GM19324 (cell line): ENCODE results near the gene RACGAP1.
"Not testable (repeated sequence)": the region's sequence is repeated elsewhere in the genome, so short reads cannot be mapped to it uniquely, and the experiment has no call there.

Experiments
- ATAC-seq: cut with Tn5 transposase; IDR thresholded peaks from one replicate; pipeline ENCODE4 v1.9.1; 2021; ENCODE audit warnings: mild to moderate bottlenecking, moderate library complexity; ENCODE audit not compliant: unreplicated experiment, low FRiP score

RACGAP1 gene

DNA sequence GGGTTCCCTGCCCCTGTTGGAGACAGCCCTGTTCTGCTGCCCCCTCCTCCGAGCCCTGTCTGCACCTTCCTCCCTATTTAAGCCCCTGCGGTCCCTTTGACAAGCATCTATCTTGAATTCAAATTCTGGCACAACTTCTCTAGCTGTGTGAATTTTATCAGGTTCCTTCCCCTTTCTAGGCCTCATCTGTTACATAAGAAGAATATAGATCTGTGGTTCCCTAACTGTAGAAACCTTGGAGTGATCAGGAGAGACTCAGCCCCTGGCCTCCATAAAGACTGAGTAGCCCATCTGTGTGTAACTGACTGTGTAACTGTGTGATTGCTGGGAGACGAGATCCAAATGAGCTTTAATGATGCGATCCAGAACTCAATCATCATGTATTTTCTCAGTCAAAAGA lies 13.0 kb upstream of the RACGAP1 start:
- no peak for ATAC-seq

DNA sequence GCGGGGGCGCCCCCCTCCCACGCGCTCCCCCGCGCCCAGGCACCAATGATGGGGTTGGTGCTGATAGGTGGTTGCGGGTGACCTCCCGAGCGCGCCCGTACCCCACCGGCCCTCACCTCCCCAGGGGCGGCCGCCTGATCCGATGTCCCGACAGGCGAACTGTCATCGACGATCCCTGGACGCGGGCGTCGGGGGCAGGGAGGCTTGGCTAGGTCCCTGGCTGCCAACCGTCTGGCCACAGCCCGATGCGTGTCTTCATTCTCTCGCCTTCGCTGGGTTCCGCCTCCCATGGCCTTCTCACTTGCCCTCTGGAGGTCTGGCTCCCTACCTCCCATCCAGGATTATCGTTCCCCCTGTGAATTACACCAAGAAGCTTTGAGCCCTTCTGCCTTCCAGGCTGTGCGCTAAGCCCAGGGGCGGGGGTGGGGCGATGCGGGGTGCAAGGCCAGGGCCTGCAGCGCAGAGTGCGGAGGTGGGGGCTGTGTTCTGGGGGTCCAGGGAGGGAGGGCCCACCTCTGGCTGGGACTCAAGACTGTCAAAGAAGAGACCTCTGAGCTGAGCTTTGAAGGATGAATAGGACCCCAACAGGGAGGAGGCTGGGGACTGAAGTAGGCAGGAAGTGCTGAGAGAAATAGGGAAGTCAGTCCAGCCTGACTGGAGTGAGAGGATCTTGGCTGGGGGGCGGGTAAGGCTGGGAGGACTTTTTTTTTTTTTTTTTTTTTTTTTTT lies 7.7 kb upstream of the RACGAP1 start:
- no peak for ATAC-seq

DNA sequence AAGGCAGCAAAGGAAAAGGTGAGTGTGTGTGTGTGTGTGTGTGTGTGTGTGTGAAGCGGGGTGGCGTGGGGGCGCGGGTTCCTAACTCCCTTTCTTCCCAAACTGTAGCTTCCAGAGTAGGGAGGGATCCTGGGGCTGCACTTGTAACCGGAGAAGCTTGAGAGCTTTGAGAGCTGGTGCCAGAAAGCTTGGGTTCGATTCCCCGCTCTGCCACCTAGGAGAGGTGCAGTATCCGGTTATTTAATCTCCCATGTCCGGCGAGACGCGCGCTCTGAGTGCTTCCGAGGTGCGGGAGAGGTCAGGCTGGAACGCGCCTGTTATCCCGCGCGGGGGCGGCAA lies 7.2 kb upstream of the RACGAP1 start:
- ATAC-seq, result no peak

DNA sequence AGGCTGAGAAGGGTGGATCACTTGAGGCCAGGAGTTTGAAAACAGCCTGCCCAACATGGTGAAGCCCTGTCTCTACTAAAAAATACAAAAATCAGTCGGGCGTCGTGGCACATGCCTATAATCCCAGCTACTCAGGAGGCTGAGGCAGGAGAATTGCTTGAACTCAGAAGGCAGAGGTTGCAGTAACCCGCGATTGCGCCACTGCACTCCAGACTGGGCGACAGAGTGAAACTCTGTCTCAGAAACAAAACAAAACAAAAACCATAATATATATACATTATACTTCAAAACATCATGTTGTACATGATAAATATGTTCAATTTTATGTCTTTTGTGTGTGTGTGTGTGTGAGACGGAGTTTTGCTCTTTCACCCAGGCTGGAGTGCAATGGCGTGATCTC lies 5.2 kb upstream of the RACGAP1 start:
- ATAC-seq, result not testable (repeated sequence)

DNA sequence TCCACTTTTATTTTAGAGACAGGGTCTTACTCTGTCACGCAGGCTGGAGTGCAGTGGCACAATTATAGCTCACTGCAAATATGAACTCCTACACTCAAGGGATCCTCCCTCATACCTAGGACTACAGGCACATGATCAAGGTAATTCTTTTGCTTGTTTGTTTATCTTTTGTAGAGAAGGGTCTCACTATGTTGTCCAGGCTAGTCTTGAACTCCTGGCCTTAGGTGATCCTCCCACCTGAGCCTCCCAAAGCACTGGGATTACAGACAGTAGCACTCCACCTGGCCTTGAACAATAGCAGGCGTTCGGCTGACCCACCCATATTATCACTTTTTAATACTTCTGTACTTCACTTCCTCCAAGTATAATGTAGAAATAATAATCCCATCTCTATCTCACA lies 1.4 kb upstream of the RACGAP1 start:
- ATAC-seq, result no peak

DNA sequence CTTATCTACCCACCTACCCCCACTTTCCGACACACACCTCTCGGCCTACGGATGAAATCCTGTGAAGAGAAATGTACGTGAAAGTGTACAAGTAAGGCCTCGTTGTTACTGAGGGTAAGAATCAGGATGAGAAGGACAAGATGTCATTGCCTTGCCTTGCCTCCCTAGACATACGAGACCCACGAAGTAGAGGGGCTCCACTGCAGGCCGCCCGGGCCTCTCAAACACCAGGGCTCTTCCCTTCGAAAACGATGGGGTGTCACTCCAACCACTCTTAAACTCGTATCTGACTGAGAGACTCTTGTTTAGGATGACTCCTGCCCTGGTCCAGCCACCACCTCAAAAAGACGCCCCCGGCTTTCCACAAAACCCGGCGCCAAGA lies 498 bp downstream of the RACGAP1 start:
- peak; percentile 5 for ATAC-seq

DNA sequence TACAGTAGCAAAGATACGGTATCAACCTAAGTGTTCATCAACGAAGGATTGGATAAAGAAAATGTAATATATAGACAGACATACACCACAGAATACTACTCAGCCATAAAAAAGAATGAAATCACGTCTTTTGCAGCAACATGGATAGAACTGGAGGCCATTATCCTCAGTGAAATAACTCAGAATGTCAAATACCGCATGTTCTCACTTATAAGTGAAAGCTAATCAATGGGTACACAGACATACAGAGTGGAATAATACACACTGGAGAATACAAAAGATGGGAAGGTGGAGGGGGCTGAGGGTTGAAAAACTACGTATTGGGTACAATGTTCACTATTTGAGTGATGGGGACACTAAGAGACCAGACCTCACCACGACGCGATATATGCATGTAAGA lies 1.1 kb downstream of the RACGAP1 start:
- no peak for ATAC-seq

DNA sequence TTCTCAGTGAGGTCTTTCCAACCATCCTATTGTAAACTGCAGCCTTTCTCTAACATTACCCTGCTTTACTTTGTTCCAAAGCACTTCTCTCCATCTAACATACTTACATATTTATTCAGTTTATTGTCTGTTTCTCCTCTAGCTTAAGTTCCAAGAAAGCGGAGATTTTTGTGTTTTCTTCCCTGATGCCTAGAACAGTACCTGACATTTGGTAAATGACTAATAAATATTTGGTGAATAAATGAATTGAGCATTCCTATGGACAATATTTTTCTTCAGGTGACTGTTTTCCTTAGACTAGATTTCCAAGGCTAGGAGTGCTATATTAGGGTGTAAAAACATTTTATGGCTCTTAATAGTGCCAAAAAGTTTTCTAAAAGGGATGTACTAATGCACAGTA lies 2.4 kb downstream of the RACGAP1 start:
- no peak for ATAC-seq

DNA sequence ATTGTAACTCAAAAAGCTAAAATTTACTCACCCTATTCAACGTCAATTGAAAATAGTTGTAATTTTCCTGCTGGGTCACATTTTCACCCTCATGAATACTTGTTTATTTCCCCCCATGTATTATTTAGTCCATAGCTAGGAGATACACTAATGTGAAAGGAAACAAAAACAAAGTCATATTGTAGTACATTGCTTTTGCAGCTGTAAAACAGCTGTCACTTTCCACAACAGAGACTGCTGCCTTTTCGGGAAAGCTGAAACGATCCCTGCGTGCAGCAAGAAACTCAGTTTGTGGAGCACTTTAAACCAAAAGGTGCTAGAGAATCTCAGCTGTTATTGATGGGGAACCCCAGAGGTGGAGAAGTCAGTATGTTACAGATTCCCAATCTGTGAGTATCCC lies 4.3 kb downstream of the RACGAP1 start:
- no peak for ATAC-seq

DNA sequence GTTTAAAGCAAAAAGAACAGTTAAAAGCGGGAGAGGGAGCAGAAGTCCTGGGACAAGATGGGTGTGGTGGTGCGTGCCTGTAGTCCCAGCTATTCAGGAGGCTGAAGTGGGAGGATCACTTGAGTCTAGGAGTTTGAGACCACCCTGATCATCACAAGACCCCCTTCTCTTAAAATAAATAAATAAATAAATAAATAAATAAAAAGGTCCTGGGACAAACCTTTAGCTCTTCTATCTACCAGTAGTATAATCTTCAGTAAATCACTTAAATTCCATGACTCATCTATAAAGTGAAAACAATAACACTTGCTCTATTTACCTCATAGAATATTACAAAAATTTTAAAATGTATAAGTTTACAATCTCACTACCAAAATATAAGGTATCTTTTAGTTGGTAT lies 5.8 kb downstream of the RACGAP1 start:
- no peak for ATAC-seq

DNA sequence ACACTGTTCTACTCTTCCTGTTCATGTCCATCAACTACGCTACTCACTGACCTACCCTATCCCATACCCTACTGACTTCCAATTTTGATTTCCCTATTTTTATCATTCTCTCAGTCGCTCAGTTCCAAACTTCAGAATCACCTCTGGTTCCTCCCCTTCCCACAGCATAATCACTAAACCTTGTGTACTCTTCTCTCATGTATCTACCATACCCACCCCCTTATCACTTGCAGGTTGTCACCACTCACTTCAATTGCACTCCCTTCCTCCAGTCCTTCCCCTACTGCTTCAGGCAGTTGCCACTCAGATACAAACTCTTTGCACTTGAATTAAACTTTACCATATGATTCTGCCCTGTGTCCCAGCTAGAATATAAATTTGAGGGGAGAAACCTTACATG lies 6.3 kb downstream of the RACGAP1 start:
- ATAC-seq, result no peak

DNA sequence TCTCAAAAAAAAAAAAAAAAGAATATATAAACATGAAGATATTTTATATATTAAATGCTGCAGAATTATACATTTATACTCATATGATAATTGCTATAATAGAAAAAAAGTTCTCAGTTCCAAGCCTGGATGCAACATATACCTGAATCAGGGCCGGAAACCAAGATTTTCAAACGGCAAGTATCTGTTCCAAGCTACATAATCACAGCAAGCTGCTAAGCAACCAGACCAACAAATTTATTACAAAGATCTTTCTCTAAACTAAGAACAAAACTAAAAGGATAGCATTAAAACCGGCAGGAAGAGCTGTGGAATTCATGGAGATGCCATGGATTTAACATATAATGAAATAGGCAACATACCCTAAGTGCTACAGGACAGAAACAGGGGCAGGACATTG lies 7.1 kb downstream of the RACGAP1 start:
- no peak for ATAC-seq

DNA sequence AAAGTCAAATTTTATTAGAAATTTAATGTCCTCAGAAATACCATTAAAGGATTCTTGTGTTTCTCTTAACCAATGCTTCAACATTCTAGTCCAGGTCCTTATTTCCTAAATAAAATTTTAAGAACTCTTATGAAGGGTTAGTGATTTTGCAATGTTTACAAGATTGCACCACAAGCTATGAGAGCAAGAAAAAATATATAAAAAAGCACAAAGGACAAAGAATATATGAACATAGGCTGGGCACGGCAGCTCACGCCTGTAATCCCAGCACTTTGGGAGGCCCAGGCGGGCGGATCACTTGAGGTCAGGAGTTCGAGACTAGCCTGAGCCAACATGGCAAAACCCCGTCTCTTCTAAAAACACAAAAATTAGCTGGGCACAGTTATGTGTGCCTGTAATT lies 7.7 kb downstream of the RACGAP1 start:
- no peak for ATAC-seq

DNA sequence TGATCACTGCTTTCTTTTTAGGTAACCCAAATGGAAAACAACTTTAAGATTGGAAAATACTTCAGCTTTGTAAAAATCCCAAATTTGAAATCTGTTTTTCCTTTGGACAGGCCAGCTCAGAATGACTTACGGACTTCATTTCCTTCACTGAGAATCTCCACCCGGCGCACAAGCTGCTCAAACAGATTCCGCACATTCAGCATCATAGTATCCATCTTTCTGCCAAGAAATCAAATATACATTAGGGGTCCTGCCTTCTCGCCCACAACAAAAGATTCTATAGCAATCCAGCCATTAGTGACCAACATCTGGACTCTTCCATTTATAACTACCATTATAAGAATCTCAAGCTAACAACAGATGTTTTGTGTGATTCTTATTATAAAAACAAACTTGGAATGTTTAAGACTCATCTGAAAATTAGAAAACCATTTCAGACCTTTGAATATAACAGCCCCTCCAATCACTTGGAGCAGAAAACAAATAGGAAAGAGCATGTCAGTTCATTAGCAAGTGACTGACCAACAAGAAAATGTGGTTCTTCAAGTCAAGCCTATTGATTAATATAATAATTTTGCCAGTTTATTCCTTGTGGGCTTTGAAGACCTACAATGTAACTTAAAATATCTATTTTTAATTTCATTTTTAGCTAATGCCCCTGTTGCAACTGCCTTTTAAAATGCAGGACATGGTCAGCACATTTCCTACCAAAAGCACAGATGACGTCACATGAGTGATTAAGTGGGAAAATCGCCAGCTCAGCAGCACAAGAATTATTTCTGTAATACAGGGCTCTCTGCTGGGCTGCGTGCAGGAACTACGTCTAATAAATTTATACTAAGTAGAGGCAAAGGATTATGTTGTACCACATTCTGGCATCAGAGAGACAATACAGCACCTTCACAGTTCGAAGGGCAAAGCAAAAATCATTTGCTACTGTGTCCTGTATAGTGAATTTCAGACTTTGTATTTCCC lies 8.5 kb downstream of the RACGAP1 start:
- ATAC-seq, result no peak

DNA sequence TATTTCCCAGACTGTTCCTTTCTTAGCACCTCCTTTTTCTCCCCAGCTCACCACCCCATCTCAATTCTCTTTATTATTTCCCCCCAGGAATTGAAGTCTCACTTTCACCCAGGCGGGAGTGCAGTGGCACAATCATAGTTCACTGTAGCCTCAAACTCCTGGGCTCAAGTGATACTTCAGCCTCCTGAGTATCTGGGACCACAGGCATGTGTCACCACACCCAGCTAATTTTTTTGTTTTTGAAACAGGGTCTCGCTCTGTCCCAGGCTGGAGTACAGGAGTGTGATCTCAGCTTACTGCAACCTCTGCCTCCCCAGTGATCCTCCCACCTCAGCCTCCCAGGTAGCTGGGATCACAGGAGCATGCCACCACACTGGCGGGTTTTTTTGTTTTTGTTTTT lies 11.0 kb downstream of the RACGAP1 start:
- ATAC-seq, result no peak

DNA sequence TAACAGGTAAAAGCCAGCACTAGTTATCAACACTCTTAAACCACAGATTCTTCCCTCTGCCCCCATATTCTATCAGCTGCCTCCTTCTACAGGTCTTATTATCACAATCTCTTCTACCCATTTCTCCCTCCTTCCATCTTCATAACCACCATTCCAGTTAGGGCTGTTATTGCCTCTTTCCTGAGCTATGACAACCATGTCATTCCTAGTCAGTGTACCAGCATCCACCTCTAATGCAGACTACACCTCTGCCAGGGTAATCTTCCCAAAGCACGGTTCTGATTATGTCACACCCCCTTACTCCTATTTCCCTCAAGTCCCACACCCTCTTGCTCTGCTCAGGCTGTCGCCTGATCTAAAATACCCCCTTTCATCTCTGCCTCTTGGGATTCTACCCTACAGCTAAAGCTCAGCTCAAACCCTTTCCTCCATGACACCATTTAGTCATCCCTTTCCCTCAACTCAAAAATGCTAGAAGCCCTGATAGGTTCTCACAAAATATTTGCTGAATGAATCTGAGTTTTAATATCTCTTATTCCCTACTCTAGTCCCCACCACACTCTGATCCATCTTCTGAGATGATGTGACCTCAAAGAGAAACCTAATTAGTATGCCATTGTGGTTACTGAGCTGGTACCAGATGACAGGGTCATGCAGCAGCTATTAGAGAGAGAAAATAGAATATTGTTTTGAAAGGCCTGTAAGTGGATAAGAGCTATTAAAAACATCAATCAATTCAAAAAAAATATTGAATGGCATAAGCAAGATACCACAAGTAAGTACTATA lies 11.7 kb downstream of the RACGAP1 start:
- ATAC-seq, result no peak

DNA sequence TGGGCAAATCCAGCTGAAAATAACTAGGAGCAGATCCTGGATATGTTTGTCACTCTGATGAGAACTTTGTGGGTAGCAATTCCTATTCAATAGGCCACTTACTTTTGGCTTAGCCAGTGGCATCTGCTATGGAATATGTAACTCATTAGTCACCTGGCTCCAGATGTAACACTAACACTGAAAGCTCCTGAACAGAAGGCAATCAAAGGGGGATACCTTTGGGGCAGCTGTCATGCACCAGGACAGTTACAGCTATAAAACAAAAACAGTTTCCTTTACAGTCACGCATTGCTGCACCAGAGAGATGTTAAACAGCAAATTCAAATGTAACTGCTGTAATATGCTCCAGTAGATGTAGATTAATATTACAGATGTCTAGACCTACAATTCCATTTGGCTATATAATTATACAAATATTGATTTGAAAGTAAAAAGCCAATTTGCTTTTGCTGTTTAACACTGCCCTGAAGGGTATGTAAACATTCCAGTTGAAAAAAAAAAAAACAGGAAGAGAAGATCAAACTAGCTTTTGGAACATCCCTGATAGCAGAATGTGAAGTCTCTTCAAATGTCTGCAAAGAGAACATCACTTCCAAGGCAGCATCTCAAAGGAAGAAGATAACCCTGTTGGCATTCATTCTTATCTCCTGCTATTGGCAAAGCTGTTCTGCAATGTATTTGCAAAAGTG lies 18.4 kb downstream of the RACGAP1 start:
- no peak for ATAC-seq

DNA sequence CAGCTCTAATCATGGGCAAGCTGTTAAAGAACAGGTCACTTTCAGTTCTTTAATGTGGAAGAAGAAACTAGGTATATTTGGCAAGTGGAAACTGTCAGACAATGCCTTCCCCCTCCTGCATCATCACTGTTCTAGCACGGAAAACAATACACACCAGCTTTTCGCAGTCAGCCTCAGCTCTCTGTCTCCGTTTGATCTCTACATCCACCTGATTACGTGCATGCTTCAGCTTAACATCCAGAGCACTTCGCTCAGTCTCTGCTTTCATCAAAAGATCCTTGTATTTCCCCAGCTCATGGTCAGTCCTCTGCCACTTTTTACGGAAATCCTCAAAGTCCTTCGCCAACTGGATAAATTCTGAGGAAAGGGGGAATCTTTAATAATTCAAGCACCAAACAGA lies 19.0 kb downstream of the RACGAP1 start:
- no peak for ATAC-seq

DNA sequence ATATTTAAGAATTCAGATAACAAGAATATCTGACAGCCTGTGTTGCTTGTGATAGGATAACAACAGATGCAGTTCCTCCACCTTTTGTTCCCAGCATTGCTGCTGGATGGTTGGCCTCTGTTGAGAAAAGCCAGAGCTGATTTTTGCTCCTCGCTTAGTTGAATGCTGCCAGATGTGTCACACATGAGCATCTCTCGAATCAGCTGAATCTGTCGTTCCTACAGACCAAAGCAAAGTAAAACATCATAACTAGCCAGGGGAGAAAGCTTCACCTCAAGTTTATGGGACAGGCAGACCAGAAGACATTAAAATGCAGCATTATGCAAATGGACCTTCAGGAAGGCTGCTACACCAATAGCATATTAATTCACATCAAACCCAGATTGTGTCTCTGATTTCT lies 20.1 kb downstream of the RACGAP1 start:
- ATAC-seq, result no peak

DNA sequence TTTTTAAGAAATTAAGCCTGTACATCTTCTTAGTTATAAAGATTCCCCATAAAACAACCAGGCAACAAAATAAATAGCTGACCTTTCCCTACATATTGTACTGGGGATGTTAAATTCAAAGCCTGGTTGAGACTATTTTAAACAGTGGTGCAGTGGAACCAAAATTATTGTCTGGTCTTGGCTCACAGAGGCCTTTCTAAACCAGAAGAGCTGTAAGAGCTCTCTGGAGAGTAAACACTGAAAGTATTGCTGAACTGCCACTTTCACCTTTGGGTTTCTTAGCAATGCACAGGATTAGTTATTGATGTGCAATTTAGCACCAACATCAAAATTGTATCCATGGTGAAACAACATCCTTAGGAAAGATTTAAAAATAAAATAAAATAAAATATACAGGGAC lies 20.6 kb downstream of the RACGAP1 start:
- ATAC-seq, result no peak

DNA sequence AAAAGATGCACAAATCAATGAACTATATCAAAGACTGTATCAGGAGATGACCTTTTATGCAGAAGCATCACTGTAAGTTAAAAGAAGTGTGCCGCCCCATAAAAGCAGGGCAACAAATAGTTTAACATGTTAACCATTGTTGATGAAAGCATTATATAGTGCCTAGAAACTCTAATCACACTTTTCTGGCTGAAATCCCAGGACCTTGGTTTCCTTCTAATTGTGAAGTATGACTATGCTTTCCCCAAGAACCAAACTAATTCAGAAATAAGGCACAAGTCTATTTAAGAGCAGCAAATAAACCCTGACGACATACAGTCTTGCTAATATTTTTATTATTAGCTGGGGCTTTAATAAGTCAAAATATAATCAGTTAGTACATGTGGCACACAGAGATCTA lies 21.7 kb downstream of the RACGAP1 start:
- ATAC-seq, result no peak
